GM18517 (cell line): ENCODE results near the gene GRIN1.

Experiments used
- ATAC-seq: cut with Tn5 transposase; IDR thresholded peaks from one replicate; pipeline ENCODE4 v1.9.1; 2021; ENCODE audit warnings: mild to moderate bottlenecking, moderate library complexity; ENCODE audit not compliant: unreplicated experiment

The GRIN1 gene

DNA sequence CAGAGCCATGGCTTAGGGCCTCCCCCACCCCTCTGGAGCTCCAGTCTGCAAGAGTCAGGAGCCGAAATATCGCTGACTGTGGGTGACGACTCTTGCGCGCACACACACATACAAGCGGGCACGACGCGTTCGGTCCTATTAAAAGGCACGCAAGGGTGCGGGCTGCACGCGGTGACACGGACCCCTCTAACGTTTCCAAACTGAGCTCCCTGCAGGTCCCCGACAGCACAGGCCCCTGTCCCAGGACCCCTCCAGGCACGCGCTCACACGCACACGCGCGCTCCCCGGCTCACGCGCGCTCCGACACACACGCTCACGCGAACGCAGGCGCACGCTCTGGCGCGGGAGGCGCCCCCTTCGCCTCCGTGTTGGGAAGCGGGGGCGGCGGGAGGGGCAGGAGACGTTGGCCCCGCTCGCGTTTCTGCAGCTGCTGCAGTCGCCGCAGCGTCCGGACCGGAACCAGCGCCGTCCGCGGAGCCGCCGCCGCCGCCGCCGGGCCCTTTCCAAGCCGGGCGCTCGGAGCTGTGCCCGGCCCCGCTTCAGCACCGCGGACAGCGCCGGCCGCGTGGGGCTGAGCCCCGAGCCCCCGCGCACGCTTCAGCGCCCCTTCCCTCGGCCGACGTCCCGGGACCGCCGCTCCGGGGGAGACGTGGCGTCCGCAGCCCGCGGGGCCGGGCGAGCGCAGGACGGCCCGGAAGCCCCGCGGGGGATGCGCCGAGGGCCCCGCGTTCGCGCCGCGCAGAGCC is at the start of gene GRIN1:
TSS of gene GRIN1 (plus strand) at position 433 of the 746 bp plus-strand sequence. CDS start 333 bp downstream, outside the sequence.
- no peak for ATAC-seq

DNA sequence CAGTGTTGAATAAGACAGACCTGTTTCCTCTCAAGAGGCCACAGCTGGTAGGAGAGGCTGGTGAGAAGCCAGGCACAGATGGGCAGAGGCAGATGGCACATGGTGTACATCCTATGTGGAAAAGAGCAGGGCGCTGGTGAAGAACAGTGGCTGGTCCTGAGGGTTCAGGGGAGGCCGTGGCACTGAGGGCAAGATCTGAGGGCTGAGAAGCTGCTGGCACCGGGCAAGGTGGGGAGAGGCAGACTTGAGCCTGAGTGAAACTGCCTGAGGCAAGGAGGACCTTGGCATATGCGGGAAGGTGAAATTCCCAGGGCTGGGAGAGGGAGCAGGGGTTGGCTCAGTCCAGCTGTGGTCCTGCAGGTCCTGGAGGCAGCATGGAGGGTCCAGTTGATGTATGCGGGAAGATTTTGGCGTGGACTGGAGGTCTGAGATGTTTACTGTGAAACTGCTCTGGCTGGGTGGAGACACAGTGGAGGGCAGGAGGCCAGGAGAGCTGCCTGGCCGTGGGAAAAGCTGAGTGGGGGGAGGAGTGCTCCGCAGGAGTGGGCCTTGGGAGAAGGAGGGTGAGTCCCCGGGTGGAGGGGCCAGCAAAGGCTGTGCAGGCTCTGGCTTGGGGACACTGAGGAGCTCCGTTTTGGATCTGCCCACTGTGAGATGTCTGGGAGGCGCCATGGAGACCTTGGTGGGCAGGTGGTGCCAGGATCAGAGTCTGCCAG is 49.6 kb upstream of the GRIN1 start:
- ATAC-seq = no peak

DNA sequence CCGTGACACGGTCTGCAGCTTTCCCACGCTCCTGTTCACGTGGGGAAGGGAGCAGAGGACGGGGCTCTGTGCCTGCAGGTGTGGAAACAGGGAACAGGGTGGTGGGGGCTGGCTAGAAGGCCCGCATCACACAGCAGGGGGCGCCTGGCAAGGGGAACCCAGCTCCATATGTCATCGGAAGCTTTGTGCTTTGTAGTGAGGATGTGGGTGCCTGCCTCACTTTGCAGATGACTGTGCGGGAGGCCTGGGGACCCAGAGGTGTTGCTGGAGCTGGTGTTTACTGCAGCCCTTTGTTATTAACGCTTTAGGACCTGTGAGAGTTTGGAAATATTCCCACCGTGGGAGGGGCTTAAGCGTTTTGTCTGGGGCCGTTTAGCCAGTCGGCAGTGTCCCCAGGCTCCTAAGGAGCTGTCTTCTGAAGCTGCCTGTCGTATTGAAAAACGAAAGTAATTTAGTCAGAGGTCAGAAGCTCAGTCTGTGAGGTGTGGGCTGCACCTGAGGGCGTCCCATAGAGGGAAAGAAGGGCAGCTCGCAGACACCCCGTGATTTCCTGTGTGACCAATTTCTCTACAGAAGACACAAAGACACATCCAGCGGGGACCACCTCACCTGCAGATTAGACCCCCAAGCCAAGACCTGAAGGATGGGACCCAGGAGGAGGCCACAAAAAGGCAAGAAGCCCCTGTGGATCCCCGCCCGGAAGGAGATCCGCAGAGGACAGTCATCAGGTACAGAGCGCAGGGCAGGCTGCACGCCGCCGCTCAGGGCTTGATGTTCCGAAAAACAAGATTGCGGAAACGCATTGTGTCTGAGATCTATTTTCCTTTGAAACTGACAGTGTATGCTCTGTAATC is 43.1 kb upstream of the GRIN1 start:
- ATAC-seq = peak; percentile 76

DNA sequence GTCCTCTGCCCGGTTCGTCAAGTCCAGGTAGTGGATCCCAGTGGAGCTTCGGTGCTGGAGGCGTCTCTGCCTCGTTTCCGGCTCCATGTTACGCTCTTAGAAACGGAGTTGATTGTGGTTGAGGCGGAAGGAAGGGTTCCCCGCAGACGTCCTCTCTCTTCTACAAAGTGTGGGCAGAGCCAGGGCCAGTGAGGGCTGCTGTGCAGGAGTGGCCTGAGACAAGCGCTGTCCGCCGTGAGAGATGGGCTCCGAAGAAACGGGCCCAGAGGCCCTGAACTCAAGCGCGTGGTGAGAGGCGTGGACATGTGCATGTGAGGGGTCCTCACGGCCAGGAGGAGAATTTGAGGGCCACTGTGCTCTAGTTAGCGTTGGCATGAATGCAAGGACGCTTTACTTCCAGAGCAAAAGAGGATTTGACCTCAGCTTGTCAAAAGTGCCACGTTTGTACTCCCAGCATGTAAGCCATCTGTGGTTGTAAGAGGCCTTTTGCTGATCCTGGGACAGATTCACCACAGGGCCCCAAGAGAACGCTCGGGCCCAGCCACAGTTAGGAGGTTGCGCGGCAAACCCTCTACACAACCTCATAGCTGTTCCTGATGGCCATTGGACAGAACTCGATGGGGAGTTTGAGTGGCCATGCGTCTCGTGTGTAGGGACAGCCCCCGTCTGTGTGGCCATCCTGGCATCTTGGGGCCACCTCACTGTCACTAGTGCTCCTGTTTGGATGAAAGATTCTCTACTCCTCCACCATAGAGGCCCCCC is 42.0 kb upstream of the GRIN1 start:
- no peak for ATAC-seq

GRCh38 chr9:137097761-137098462 is 41.0 kb upstream of the GRIN1 start:
- no peak for ATAC-seq

- ATAC-seq = no peak
These were observed 39.7 kb upstream of the GRIN1 start for GRCh38 chr9:137099231-137099630.

DNA sequence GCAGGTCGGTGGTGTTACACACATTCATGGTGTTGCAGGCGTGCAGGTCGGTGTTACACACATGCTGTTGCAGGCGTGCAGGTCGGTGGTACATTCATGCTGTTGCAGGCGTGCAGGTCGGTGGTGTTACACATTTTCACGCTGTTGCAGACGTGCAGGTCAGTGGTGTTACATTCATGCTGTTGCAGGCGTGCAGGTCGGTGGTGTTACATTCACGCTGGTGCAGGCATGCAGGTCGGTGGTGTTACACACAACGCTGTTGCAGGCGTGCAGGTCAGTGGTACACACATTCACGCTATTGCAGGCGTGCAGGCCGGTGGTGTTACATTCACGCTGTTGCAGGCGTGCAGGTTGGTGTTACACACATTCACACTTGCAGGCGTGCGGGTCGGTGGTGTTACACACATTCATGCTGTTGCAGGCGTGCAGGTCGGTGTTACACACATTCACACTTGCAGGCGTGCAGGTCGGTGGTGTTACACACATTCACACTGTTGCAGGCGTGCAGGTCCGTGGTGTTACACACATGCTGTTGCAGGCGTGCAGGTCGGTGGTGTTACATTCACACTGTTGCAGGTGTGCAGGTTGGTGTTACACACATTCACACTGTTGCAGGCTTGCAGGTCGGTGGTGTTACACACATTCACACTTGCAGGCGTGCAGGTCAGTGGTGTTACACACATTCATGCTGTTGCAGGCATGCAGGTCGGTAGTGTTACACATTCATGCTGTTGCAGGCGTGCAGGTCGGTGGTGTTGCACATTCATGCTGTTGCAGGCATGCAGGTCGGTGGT is 35.6 kb upstream of the GRIN1 start:
- no peak for ATAC-seq

DNA sequence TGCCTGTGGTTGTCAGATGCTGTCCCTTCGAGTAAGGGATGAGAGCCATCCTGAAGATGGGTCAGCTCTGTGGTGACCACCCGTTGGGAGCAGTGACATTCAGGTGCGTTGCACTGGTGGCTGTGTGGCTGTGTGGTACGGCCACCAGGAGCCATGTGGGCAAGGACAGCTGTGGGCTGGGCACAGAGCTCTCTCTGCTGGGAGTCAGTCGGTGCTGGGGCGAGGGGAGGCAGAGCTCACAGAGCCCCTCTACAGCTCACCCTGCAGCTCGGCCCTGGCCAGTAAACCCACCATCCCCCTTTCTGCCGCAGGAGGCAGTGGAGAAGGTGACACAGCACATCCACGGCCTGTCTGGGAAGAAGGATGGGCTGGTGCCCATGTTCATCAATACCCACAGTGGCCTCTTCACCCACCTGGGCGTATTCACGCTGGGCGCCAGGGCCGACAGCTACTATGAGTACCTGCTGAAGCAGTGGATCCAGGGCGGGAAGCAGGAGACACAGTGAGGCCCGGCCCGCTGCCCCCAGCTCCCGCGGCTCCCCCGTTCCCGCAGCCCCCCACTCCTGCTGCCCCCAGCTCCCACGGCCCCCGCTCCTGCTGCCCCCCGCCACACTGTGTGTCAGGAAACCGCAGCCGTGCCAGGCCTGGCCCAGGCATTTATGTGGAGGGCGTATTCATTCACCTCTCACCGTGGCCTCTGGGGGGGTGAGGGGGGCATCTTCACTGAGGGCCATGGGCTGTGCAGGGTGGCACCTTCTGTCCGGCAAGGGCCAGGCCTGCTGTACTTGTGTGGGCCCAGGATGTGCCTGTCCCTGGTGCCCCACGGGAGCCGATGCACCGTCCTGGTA is 32.9 kb upstream of the GRIN1 start:
- ATAC-seq = no peak

- no peak for ATAC-seq
These were observed 32.2 kb upstream of the GRIN1 start for GRCh38 chr9:137106662-137107250.

GRCh38 chr9:137107312-137107921 is 31.5 kb upstream of the GRIN1 start:
- ATAC-seq = no peak

GRCh38 chr9:137107982-137108381 is 31.0 kb upstream of the GRIN1 start:
- no peak for ATAC-seq

DNA sequence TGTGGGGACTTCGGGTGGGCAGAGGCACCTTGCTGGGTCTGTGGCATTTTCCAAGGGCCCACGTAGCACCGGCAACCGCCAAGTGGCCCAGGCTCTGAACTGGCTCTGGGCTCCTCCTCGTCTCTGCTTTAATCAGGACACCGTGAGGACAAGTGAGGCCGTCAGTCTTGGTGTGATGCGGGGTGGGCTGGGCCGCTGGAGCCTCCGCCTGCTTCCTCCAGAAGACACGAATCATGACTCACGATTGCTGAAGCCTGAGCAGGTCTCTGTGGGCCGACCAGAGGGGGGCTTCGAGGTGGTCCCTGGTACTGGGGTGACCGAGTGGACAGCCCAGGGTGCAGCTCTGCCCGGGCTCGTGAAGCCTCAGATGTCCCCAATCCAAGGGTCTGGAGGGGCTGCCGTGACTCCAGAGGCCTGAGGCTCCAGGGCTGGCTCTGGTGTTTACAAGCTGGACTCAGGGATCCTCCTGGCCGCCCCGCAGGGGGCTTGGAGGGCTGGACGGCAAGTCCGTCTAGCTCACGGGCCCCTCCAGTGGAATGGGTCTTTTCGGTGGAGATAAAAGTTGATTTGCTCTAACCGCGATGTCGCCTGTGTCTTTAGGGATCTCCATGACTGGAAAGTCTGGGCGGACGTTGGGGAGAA is 30.2 kb upstream of the GRIN1 start:
- ATAC-seq = no peak

DNA sequence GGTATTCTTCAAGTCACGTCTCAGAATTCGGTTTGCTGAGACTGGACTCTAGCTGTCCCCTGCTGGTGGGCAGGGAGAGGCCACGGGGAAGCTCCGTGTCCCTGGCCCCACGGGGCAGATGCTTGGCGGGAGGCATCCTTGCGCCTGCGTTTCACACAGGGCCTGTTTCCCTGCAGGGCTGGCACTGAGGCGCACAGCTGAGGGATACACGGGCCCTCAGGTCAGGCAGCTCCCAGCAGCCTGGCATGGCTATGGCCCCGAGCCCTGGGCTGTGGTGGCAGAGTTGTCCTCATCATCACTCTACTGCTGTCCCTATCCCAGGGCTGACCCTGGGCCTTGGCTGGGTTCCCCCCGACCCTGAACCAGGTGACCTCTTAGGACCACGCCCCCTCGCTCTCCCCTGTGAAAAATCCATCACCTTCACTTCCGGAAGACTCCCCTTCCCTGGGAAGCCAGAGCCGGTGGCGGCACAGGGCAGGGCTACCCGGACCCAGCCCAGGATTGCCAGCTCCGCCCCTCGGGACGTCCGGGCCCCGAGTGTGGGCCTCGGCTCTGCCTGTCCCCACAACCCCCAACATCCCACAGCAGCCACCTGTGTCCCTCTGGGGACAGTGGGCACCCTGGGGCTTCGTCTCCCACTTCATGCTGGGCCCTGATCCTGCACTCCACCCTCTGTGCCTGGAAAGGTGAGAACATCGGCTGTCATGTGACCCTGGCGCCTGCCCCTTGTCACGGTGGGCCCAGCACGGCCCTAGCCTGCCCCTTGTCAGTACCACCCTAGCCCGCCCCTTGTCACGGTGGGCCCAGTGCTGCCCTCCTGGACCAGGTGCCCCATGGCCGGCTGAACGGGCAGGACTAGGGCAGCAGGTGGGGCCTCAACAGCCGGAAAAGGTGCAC is 29.5 kb upstream of the GRIN1 start:
- ATAC-seq = no peak

- no peak for ATAC-seq
These were observed 28.6 kb upstream of the GRIN1 start for GRCh38 chr9:137110147-137110910.
